Transverse colon (tissue), 4 donors: Measurements from ENCODE around the gene GMFB. TPM values are rescaled to one million over a fixed set of nuclear protein-coding genes. Genes with fewer than 3 reads are reported as not detected.
A peak's percentile ranks its signal among the peaks of the same experiment; 100 is the strongest.

ENCODE experiments used
- DNase-seq: peaks from one replicate; pipeline ENCODE4 v3.0.0-alpha.2; 2019
- H3K27ac ChIP-seq, 4 donors: fragments of 200-600 bp; sonication (generic); 2 replicates each; pipeline ENCODE4 v1.5.1; 2016 to 2018; ENCODE audit warnings: inconsistent platforms in 4 of 4
- H3K27me3 ChIP-seq: fragments of 200-600 bp; sonication (generic); 2 replicates; pipeline ENCODE4 v1.5.1; 2017; ENCODE audit warnings: inconsistent platforms
- H3K36me3 ChIP-seq, 4 donors: fragments of 200-600 bp; sonication (generic); 2 replicates each; pipeline ENCODE4 v1.5.1; 2017 to 2019; ENCODE audit warnings: inconsistent platforms in 4 of 4
- H3K4me1 ChIP-seq, 4 donors: fragments of 200-600 bp; sonication (generic); 2 replicates each; pipeline ENCODE4 v1.5.1; 2017 to 2020; ENCODE audit warnings: inconsistent platforms in 4 of 4
- H3K4me3 ChIP-seq, 4 donors: fragments of 200-600 bp; sonication (generic); 1 replicate in 1 of 4; 2 replicates in 3 of 4; pipeline versions ENCODE4 v1.5.1 to v1.6.1; 2017 to 2019; ENCODE audit warnings: inconsistent platforms in 4 of 4
- H3K9me3 ChIP-seq, 2 donors: fragments of 200-600 bp; sonication (generic); 2 replicates each; pipeline ENCODE4 v1.5.1; 2017 to 2019; ENCODE audit warnings: inconsistent platforms in 2 of 2
- CTCF ChIP-seq, 5 experiments: fragments of 200-600 bp in 3 of 5; fragments of 450-650 bp in 2 of 5; sonication (generic) in 3 of 5; IDR thresholded peaks; 1 replicate in 2 of 5; 2 replicates in 3 of 5; pipeline ENCODE4 v1.5.1; 2016 to 2017; ENCODE audit warnings: antibody characterized with exemption in 5 of 5, inconsistent platforms in 3 of 5, mild to moderate bottlenecking in 2 of 5, moderate library complexity in 1 of 5
- EP300 ChIP-seq: sonication (generic); formaldehyde crosslinking; IDR thresholded peaks from one replicate; pipeline ENCODE4 v1.6.1; 2017; ENCODE audit warnings: antibody characterized with exemption, low read depth
- POLR2A ChIP-seq: fragments of 450-650 bp; IDR thresholded peaks from one replicate; pipeline ENCODE4 v1.6.1; 2016; ENCODE audit warnings: antibody characterized with exemption, mild to moderate bottlenecking, moderate library complexity
- POLR2AphosphoS5 ChIP-seq, 3 donors: sonication (generic); formaldehyde crosslinking; IDR thresholded peaks; one replicate each; pipeline ENCODE4 v1.6.1; 2016; ENCODE audit warnings: antibody characterized with exemption in 3 of 3
- WGBS, 2 donors: methylation state at CpG; one replicate each; pipeline ENCODE4 v1.1.5; 2018; ENCODE audit warnings: low coverage in 1 of 2; 5-methylcytosine and 5-hydroxymethylcytosine counted together
- in situ Hi-C, 4 donors: fragments of 200-750 bp; cut with MboI; loops; one replicate each; pipeline versions ENCODE4 v1.15.0 to v1.15.1; 2017; ENCODE audit warnings: low sequenced_read_pairs in 3 of 4, low pct_ligation_motif_present in 1 of 4, low pct_unique_long_range_greater_than_20kb in 1 of 4
- intact Hi-C: fragments of 100-400 bp; cut with DNase I; formaldehyde crosslinking; loops from one replicate; pipeline ENCODE4 v1.15.1; 2023; ENCODE audit warnings: low total_unique reads
- total RNA-seq, 4 donors: library from RNA; depleted of rRNA; stranded (reverse); fragments of >200 nt; gene quantifications; one replicate each; pipeline ENCODE4 v1.1.0, GENCODE V29; 2016

GMFB gene
- total RNA-seq, 4 donors from 2014 or later = 19.8 to 94.5 (median 67.4) TPM

- TF ChIP-seq POLR2AphosphoS5 (IDR thresholded peaks at IDR 0.05) (no peak), EP300 (no peak), CTCF (IDR thresholded peaks at IDR 0.05) (no peak)
- in situ Hi-C loops = no loop called here
- peaks cover 0 to 16% (median 4%) of the 10 kb centered on the region in 4 donors for H3K4me1 ChIP-seq
- no peak for DNase-seq
- WGBS, 2 donors = 81 to 84% methylated on average over 2 of the region's 2 CpGs
- H3K4me3 ChIP-seq = no peak overlapping the region
- H3K27ac ChIP-seq = peak overlapping the region in 1 of 4 donors; percentile 12
- no peaks in the 10 kb centered on the region for H3K27me3 ChIP-seq
- H3K36me3 ChIP-seq = peaks cover 0 to 8% (median 3%) of the 10 kb centered on the region in 4 donors
- no peaks in the 10 kb centered on the region for H3K9me3 ChIP-seq
- intact Hi-C loops = no loop called here
These were observed 40.2 kb upstream of the GMFB start for GRCh38 chr14:54528973-54529372.

GRCh38 chr14:54524410-54524809 is 35.6 kb upstream of the GMFB start:
- Histone ChIP-seq H3K36me3 (peaks cover 0 to 20% (median 6%) of the 10 kb centered on the region in 4 donors), H3K4me3 (no peak overlapping the region), H3K27me3 (no peaks in the 10 kb centered on the region), H3K27ac (no peak overlapping the region), H3K4me1 (peaks cover 0 to 8% (median 1%) of the 10 kb centered on the region in 4 donors), H3K9me3 (no peaks in the 10 kb centered on the region)
- in situ Hi-C loops = no loop called here
- no peak for DNase-seq
- WGBS, 2 donors = 94 to 100% methylated on average over 1 to 4 of the region's 4 CpGs
- TF ChIP-seq EP300 = no peak
- TF ChIP-seq CTCF (IDR thresholded peaks at IDR 0.05) = no peak
- TF ChIP-seq POLR2A = no peak
- TF ChIP-seq POLR2AphosphoS5 (IDR thresholded peaks at IDR 0.05) = no peak
- intact Hi-C loops = no loop called here

GRCh38 chr14:54516709-54517108 is 27.9 kb upstream of the GMFB start:
- H3K4me3 ChIP-seq = no peak overlapping the region
- WGBS, 2 donors = 97 to 100% methylated on average over 1 of the region's 1 CpG
- intact Hi-C loops (no loop called here), in situ Hi-C loops (no loop called here)
- DNase-seq = no peak
- no peak overlapping the region for H3K27ac ChIP-seq
- H3K36me3 ChIP-seq = peaks cover 0 to 14% (median 0%) of the 10 kb centered on the region in 4 donors
- H3K27me3 ChIP-seq = no peaks in the 10 kb centered on the region
- H3K9me3 ChIP-seq = peaks cover 0 to 12% of the 10 kb centered on the region in 2 donors
- H3K4me1 ChIP-seq = peaks cover 0 to 8% (median 0%) of the 10 kb centered on the region in 4 donors
- no peak for TF ChIP-seq POLR2AphosphoS5 (IDR thresholded peaks at IDR 0.05)

- in situ Hi-C loops (no loop called here), intact Hi-C loops (no loop called here)
- no peak for TF ChIP-seq POLR2A
- no peak for TF ChIP-seq POLR2AphosphoS5 (IDR thresholded peaks at IDR 0.05)
- no peak for TF ChIP-seq CTCF (IDR thresholded peaks at IDR 0.05)
- TF ChIP-seq EP300 = no peak
- Histone ChIP-seq H3K27ac (no peak overlapping the region), H3K4me1 (peaks cover 3 to 19% (median 4%) of the 10 kb centered on the region in 4 donors), H3K36me3 (peaks cover 0 to 14% (median 0%) of the 10 kb centered on the region in 4 donors), H3K9me3 (peaks cover 0 to 12% of the 10 kb centered on the region in 2 donors), H3K4me3 (no peak overlapping the region), H3K27me3 (no peaks in the 10 kb centered on the region)
- no peak for DNase-seq
- WGBS, 2 donors = 80 to 100% methylated on average over 1 of the region's 1 CpG
These were observed 26.9 kb upstream of the GMFB start for GRCh38 chr14:54515670-54516069.

GRCh38 chr14:54512393-54512792 is 23.6 kb upstream of the GMFB start:
- Histone ChIP-seq H3K27ac (no peak overlapping the region), H3K27me3 (no peaks in the 10 kb centered on the region), H3K9me3 (peaks cover 0 to 12% of the 10 kb centered on the region in 2 donors), H3K36me3 (peaks cover 0 to 14% (median 0%) of the 10 kb centered on the region in 4 donors), H3K4me3 (no peak overlapping the region), H3K4me1 (peaks cover 6 to 29% (median 11%) of the 10 kb centered on the region in 4 donors)
- no peak for TF ChIP-seq CTCF (IDR thresholded peaks at IDR 0.05)
- no peak for TF ChIP-seq POLR2AphosphoS5 (IDR thresholded peaks at IDR 0.05)
- TF ChIP-seq EP300 = no peak
- TF ChIP-seq POLR2A = no peak
- in situ Hi-C loops = no loop called here
- 38 to 82% methylated on average over 1 of the region's 1 CpG for WGBS, 2 donors
- intact Hi-C loops = no loop called here
- no peak for DNase-seq
